HCT116 (cell line): Measurements from ENCODE around the gene CDH4.

ENCODE experiments used
- CEBPB ChIP-seq: IDR thresholded peaks from 2 replicates; pipeline ENCODE4 v1.6.1; 2012; ENCODE audit warnings: low read depth
- ELF1 ChIP-seq: IDR thresholded peaks from 2 replicates; pipeline ENCODE4 v1.6.1; 2012; ENCODE audit warnings: low read depth, borderline replicate concordance
- EZH2 ChIP-seq: fragments of 200-600 bp; sonication (generic); IDR thresholded peaks from 2 replicates; pipeline ENCODE4 v1.6.1; 2017; ENCODE audit warnings: antibody characterized with exemption, mixed run types
- EZH2phosphoT487 ChIP-seq: fragments of 200-600 bp; IDR thresholded peaks from 2 replicates; pipeline ENCODE4 v1.6.1; 2018; ENCODE audit warnings: antibody characterized with exemption, borderline replicate concordance
- POLR2A ChIP-seq: IDR thresholded peaks from 2 replicates; pipeline ENCODE4 v1.7.0; 2011; ENCODE audit warnings: borderline replicate concordance; ENCODE audit not compliant: insufficient read depth, insufficient read length; ENCODE audit errors: extremely low read depth
- POLR2AphosphoS5 ChIP-seq: IDR thresholded peaks from 2 replicates; pipeline ENCODE4 v1.6.1; 2011; ENCODE audit warnings: mild to moderate bottlenecking, low read depth, low read length, moderate library complexity
- SP1 ChIP-seq: IDR thresholded peaks from 2 replicates; pipeline ENCODE4 v1.6.1; 2012; ENCODE audit warnings: low read depth
- TCF7L2 ChIP-seq: IDR thresholded peaks from 2 replicates; pipeline ENCODE4 v1.7.0; 2011; ENCODE audit warnings: borderline replicate concordance, inconsistent platforms; ENCODE audit not compliant: insufficient read depth, insufficient read length; ENCODE audit errors: extremely low read depth
- YY1 ChIP-seq: IDR thresholded peaks from 2 replicates; pipeline ENCODE4 v1.6.1; 2011; ENCODE audit warnings: low read length, low read depth, moderate library complexity, mild to moderate bottlenecking; ENCODE audit not compliant: insufficient replicate concordance; ENCODE audit errors: extremely low read depth
- ZFX ChIP-seq: fragments of 450-650 bp; IDR thresholded peaks from 2 replicates; pipeline ENCODE4 v1.6.1; 2017
- ZNF274 ChIP-seq: fragments of 200-500 bp; sonication (Bioruptor generic); IDR thresholded peaks from 2 replicates; pipeline ENCODE4 v1.6.1; 2014; ENCODE audit warnings: mild to moderate bottlenecking, low read depth, low read length, inconsistent platforms
- TF ChIP-seq, protein P1 (sequence below), 3 experiments: fragments of 200-600 bp in 1 of 3; sonication (generic) in 1 of 3; IDR thresholded peaks in 2 of 3; conservative IDR thresholded peaks in 1 of 3; 2 replicates each; pipeline ENCODE4 v1.5.1; 2012 to 2017; ENCODE audit warnings: low read depth in 2 of 3, low read length in 2 of 3, antibody characterized with exemption in 1 of 3, borderline replicate concordance in 1 of 3, control low read depth in 1 of 3, mild to moderate bottlenecking in 1 of 3, mixed read lengths in 1 of 3, mixed run types in 1 of 3, moderate library complexity in 1 of 3; ENCODE audit not compliant: insufficient read depth in 1 of 3
- TF ChIP-seq, protein P2 (sequence below): IDR thresholded peaks from 2 replicates; pipeline ENCODE4 v1.6.1; 2012; ENCODE audit warnings: low read depth

DNA sequence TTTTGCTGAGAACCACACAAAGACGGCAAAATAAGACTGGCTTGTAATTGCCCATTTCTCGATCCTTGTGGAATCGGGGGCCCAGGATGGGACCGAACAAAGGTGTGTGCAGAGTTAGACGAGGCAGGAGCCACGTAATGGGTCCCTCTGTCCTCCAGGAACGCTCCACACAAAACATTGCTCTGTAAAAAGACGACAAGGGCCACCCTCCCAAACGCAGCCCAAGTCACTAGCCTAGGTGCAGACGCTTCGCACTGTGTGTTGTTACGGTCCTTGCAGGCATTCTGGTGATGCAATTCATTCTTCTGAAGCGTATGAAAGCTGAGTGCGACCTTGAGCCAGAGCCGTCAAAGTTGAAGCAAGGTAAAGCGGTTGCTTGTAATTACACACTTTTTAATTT is 450.2 kb downstream of the CDH4 start:
- TF ChIP-seq, protein P1, sequence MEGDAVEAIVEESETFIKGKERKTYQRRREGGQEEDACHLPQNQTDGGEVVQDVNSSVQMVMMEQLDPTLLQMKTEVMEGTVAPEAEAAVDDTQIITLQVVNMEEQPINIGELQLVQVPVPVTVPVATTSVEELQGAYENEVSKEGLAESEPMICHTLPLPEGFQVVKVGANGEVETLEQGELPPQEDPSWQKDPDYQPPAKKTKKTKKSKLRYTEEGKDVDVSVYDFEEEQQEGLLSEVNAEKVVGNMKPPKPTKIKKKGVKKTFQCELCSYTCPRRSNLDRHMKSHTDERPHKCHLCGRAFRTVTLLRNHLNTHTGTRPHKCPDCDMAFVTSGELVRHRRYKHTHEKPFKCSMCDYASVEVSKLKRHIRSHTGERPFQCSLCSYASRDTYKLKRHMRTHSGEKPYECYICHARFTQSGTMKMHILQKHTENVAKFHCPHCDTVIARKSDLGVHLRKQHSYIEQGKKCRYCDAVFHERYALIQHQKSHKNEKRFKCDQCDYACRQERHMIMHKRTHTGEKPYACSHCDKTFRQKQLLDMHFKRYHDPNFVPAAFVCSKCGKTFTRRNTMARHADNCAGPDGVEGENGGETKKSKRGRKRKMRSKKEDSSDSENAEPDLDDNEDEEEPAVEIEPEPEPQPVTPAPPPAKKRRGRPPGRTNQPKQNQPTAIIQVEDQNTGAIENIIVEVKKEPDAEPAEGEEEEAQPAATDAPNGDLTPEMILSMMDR (IDR thresholded peaks at IDR 0.05 in 2 of 3, conservative IDR thresholded peaks at IDR 0.05 in 1 of 3; ENCODE audit: borderline replicate concordance in 1 of 3, insufficient read depth in 1 of 3, low read depth in 2 of 3, low read length in 2 of 3) = no peak
- TF ChIP-seq TCF7L2 (no peak), ZFX (no peak), ELF1 (no peak), EZH2phosphoT487 (no peak), EZH2 (no peak), YY1 (no peak), SP1 (no peak), POLR2AphosphoS5 (no peak), POLR2A (no peak), CEBPB (no peak), ZNF274 (no peak)
- TF ChIP-seq, protein P2, sequence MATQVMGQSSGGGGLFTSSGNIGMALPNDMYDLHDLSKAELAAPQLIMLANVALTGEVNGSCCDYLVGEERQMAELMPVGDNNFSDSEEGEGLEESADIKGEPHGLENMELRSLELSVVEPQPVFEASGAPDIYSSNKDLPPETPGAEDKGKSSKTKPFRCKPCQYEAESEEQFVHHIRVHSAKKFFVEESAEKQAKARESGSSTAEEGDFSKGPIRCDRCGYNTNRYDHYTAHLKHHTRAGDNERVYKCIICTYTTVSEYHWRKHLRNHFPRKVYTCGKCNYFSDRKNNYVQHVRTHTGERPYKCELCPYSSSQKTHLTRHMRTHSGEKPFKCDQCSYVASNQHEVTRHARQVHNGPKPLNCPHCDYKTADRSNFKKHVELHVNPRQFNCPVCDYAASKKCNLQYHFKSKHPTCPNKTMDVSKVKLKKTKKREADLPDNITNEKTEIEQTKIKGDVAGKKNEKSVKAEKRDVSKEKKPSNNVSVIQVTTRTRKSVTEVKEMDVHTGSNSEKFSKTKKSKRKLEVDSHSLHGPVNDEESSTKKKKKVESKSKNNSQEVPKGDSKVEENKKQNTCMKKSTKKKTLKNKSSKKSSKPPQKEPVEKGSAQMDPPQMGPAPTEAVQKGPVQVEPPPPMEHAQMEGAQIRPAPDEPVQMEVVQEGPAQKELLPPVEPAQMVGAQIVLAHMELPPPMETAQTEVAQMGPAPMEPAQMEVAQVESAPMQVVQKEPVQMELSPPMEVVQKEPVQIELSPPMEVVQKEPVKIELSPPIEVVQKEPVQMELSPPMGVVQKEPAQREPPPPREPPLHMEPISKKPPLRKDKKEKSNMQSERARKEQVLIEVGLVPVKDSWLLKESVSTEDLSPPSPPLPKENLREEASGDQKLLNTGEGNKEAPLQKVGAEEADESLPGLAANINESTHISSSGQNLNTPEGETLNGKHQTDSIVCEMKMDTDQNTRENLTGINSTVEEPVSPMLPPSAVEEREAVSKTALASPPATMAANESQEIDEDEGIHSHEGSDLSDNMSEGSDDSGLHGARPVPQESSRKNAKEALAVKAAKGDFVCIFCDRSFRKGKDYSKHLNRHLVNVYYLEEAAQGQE = no peak
